Measurements from ENCODE around the gene STK4. TPM values are rescaled to one million over a fixed set of nuclear protein-coding genes. Genes with fewer than 3 reads are reported as not detected.
A peak's percentile ranks its signal among the peaks of the same experiment; 100 is the strongest.

Gene STK4
- total RNA-seq, 1 experiment from 2014 or later = 43.0 TPM

GRCh38 chr20:44936510-44936909, 29.8 kb upstream of the STK4 start:
- Histone ChIP-seq H3K79me1 (ENCODE audit: insufficient read depth, low read depth, low read length, poor library complexity, severe bottlenecking) (no peaks in the 10 kb centered on the region), H3T11ph (ENCODE audit: low read length) (no peak overlapping the region), H3K9ac (ENCODE audit: extremely low read depth, insufficient read length, low read length) (no peak overlapping the region), H2BK20ac (ENCODE audit: low read depth, low read length, poor library complexity, severe bottlenecking) (no peak overlapping the region), H3K14ac (ENCODE audit: insufficient read depth, low read length) (no peak overlapping the region), H3K9me3 (ENCODE audit: control insufficient read depth, low read depth, low read length) (no peaks in the 10 kb centered on the region), H3K56ac (ENCODE audit: insufficient read length, low read depth, low read length) (no peak overlapping the region), H3K27me3 (ENCODE audit: insufficient read depth, low read length) (no peaks in the 10 kb centered on the region), H3K23ac (ENCODE audit: insufficient read length, low read depth, low read length) (no peak overlapping the region), H4K91ac (ENCODE audit: insufficient read length, low read depth, low read length) (no peak overlapping the region), H3K4me2 (ENCODE audit: insufficient read depth, insufficient read length, low read length) (no peak overlapping the region), H2BK120ac (ENCODE audit: low read depth, low read length, poor library complexity, severe bottlenecking) (no peak overlapping the region), H3K79me2 (ENCODE audit: insufficient read depth, low read length) (no peaks in the 10 kb centered on the region), H3K23me2 (ENCODE audit: insufficient read length, low read depth, low read length, poor library complexity, severe bottlenecking) (no peaks in the 10 kb centered on the region), H3K18ac (ENCODE audit: insufficient read length, low read depth, low read length) (no peak overlapping the region), H3K27ac (ENCODE audit: insufficient read length, low read depth, low read length) (no peak overlapping the region), H2BK15ac (ENCODE audit: low read depth, low read length) (no peak overlapping the region), H4K20me1 (ENCODE audit: control insufficient read depth, insufficient read depth, insufficient read length) (no peaks in the 10 kb centered on the region), H3K4me1 (ENCODE audit: insufficient read depth, low read length) (no peaks in the 10 kb centered on the region), H2AK5ac (ENCODE audit: insufficient read length, low read length) (no peak overlapping the region), H3K4ac (ENCODE audit: low read depth, low read length) (no peak overlapping the region), H2AFZ (ENCODE audit: low read length) (no peak overlapping the region), H4K8ac (replicated peaks; ENCODE audit: insufficient read length, low read depth, low read length) (no peak overlapping the region), H2BK5ac (ENCODE audit: insufficient read length, low read length) (no peak overlapping the region), H2BK12ac (ENCODE audit: insufficient read length, low read depth, low read length) (no peak overlapping the region), H4K5ac (ENCODE audit: insufficient read length, low read depth, low read length) (no peak overlapping the region)
- peak overlapping the region in 1 of 3 experiments; percentile 53; a peak in 2 of 7 replicates for H3K27ac Mint-ChIP-seq
- no peaks in the 10 kb centered on the region for H3K4me1 Mint-ChIP-seq
- no peak for TF ChIP-seq CTCF (conservative IDR thresholded peaks at IDR 0.05)
- no peaks in the 10 kb centered on the region for H3K27me3 Mint-ChIP-seq (ENCODE audit: low read depth)
- H3K9me3 Mint-ChIP-seq = no peaks in the 10 kb centered on the region
- no peak for DNase-seq
- H3K4me3 Mint-ChIP-seq = no peak overlapping the region
- peaks cover 15 to 74% (median 56%) of the 10 kb centered on the region in 3 experiments; a peak in 6 of 7 replicates for H3K36me3 Mint-ChIP-seq (ENCODE audit: insufficient read depth in 1 of 3, low read depth in 3 of 3)
- WGBS (ENCODE audit: extremely low coverage, insufficient read length, low lambda C conversion rate) = no CpG with 5 or more reads among the region's 10 CpGs

Data from H9 (cell line).